Stimulated activated effector memory CD8-positive, alpha-beta T cell treated with anti-CD3 and anti-CD28 coated beads, Interleukin-12 subunit alpha, Interleukin-12 subunit beta, amount 100 ng/mL, for 72 hours (primary cell): ENCODE measurements around the gene ELOVL1.
A peak's percentile ranks its signal among the peaks of the same experiment; 100 is the strongest.
"Not testable (repeated sequence)": the region's sequence is repeated elsewhere in the genome, so short reads cannot be mapped to it uniquely, and the experiment has no call there.

Experiments used
- ATAC-seq: fragments of 150-1000 bp; cut with Tn5 transposase; 2 replicates; pipeline ENCODE4 v1.10.0; 2021
- DNase-seq, 2 donors: peaks; one replicate each; pipeline ENCODE4 v3.0.0; 2021 to 2022; ENCODE audit warnings: low spot score in 2 of 2
- H3K27ac Mint-ChIP-seq: one replicate; pipeline ENCODE4 v1.8.0; 2022; ENCODE audit warnings: mild to moderate bottlenecking, mixed read lengths
- H3K36me3 Mint-ChIP-seq: one replicate; pipeline ENCODE4 v1.8.0; 2022; ENCODE audit warnings: mild to moderate bottlenecking, mixed read lengths
- H3K4me1 Mint-ChIP-seq: one replicate; pipeline ENCODE4 v1.8.0; 2022; ENCODE audit warnings: mixed read lengths
- H3K4me3 Mint-ChIP-seq: one replicate; pipeline ENCODE4 v1.8.0; 2022; ENCODE audit warnings: mild to moderate bottlenecking, mixed read lengths
- H3K9me3 Mint-ChIP-seq: one replicate; pipeline ENCODE4 v1.8.0; 2022; ENCODE audit warnings: mixed read lengths

The ELOVL1 gene

DNA sequence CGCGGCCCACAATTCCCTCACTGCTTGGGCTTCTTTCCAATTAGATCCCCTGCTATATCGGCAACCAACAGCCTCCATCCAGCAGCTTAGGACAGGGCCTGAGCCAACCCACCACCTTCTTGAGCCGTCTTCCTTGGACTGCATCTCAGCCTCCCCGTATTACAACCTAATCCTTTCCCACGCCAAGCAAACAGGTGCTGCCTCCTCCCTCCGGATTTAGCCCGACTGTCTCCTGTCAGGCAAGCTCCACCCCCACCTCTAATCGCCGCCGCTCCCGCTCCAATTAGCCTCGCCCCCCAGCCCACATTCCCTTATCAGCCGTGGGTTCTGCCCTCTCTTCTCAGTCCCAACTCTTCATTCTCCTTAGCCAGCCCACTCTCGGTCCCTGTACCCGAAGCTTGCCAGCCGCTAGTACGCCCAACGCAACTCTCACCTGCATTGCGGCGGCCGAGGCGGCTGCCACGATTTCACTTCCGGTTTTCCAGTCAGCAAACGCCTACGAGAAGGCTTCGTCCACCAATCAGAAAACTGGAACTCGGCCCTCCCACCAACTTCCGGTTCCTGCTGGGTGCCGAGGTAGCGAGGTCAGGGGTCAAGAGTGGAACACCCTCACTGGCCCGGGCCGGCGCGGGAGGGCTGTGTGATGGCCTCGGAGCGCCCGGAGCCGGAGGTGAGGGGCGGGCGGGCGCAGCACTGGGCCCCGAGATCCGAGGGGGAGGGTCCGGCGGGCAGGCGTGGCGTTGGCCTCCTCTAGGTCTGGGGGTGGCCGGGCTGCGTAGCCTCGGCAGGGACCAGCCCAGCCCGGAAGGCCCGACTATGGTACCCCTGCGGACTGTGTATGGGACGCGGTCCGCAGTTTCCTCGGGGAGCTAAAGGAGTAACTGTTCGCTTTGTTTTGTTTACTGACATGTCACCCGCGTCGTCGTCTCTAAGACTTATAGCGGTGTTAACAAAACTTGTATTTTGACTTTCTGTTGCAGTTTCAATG is 21.8 kb upstream of the ELOVL1 start, which contains the start of the genes MED8 and SZT2:
Gene MED8 (minus strand): TSS at position 475 of the 988 bp plus-strand sequence. CDS start 36 bp downstream, at position 439.
Gene SZT2 (plus strand): TSS at position 574 of the 988 bp plus-strand sequence. CDS start 70 bp downstream, at position 644.
- Mint-ChIP-seq H3K9me3 (no peaks in the 10 kb centered on the region), H3K36me3 (peaks cover 52% of the 10 kb centered on the region), H3K4me3 (peak within 1 kb of the TSS; percentile 99), H3K4me1 (peaks cover 43% of the 10 kb centered on the region), H3K27ac (peak within 1 kb of the TSS; percentile 98)
- peak; percentile 97 for ATAC-seq
- peak; percentile 85 to 97 for DNase-seq

DNA sequence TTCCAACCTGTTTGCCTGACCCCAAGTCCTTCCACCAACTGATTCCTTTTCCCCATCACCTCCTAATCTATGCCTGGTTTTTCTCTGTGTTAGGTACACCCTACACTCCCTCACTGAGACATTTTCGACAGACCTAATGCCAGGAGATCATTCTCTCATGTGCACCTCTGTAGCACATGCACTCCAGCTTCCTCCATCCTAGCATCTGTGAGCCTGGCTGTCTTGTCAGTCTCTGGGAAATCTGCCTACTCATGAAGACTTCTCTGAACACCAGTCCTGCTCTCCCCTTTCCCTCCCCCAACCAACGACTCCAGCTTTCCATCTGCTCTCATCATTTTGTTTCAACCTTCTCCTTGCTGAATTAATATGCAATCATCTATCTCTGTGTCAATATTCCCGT is 20.8 kb upstream of the ELOVL1 start:
- DNase-seq (no peak), ATAC-seq (no peak)
- H3K4me1 Mint-ChIP-seq: peaks cover 39% of the 10 kb centered on the region
- H3K4me3 Mint-ChIP-seq: peak overlapping the region; percentile 99
- peak overlapping the region; percentile 98 for H3K27ac Mint-ChIP-seq
- H3K36me3 Mint-ChIP-seq: peaks cover 59% of the 10 kb centered on the region
- H3K9me3 Mint-ChIP-seq: no peaks in the 10 kb centered on the region

- DNase-seq (no peak), ATAC-seq (no peak)
- peak overlapping the region; percentile 99 for H3K4me3 Mint-ChIP-seq
- peaks cover 64% of the 10 kb centered on the region for H3K36me3 Mint-ChIP-seq
- H3K9me3 Mint-ChIP-seq: no peaks in the 10 kb centered on the region
- peak overlapping the region; percentile 98 for H3K27ac Mint-ChIP-seq
- H3K4me1 Mint-ChIP-seq: peaks cover 33% of the 10 kb centered on the region
Observed at GRCh38 chr1:43387976-43388599, 20.3 kb upstream of the ELOVL1 start.

DNA sequence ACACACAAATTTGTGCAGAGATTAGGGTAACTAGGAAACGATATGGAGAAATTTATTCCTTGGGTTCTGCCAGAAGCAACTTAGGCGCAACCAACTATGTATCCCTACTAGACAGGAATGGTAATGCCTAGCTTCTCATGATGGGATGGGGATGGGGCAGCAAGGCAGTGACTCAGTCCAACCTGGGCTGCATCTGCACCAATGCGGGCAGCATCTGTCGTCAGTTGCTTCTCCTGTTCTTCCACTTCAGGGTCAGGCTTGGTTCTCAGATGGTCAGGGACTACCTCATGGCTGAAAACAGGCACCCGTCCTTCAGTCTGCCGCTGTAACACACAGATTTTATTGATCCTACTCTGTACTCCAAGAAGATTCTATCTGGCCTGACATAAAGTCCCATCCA is 18.9 kb upstream of the ELOVL1 start:
- H3K4me1 Mint-ChIP-seq: peaks cover 28% of the 10 kb centered on the region
- no peaks in the 10 kb centered on the region for H3K9me3 Mint-ChIP-seq
- no peak overlapping the region for H3K4me3 Mint-ChIP-seq
- ATAC-seq (no peak), DNase-seq (no peak)
- H3K36me3 Mint-ChIP-seq: peaks cover 72% of the 10 kb centered on the region
- H3K27ac Mint-ChIP-seq: peak overlapping the region; percentile 67

DNA sequence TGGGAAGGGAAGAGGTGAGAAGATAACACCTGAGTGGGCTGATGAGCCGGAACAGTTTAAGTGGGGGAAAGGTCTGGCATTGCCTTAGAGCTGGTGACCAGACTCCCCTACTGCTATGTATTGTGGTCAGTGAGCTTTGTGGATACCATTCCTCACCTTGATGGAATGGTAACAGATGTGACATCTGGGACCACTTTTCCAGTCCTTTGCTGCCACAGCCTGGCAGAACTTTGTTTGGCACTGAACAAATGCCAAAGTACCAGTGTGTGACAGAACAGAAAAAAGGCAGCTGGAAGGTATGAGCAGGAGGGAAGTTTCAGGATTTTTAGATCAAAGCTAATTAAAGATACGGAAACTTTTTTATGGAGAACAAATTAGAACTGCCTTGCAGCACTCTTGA is 15.6 kb upstream of the ELOVL1 start:
- DNase-seq (no peak), ATAC-seq (no peak)
- H3K9me3 Mint-ChIP-seq: no peaks in the 10 kb centered on the region
- H3K27ac Mint-ChIP-seq: no peak overlapping the region
- H3K4me1 Mint-ChIP-seq: peaks cover 19% of the 10 kb centered on the region
- H3K36me3 Mint-ChIP-seq: peaks cover 76% of the 10 kb centered on the region
- no peak overlapping the region for H3K4me3 Mint-ChIP-seq

GRCh38 chr1:43382027-43382779 is 14.4 kb upstream of the ELOVL1 start:
- H3K9me3 Mint-ChIP-seq: no peaks in the 10 kb centered on the region
- peaks cover 7% of the 10 kb centered on the region for H3K4me1 Mint-ChIP-seq
- no peak overlapping the region for H3K4me3 Mint-ChIP-seq
- ATAC-seq (no peak), DNase-seq (no peak)
- H3K27ac Mint-ChIP-seq: peak overlapping the region; percentile 63
- H3K36me3 Mint-ChIP-seq: peaks cover 71% of the 10 kb centered on the region

GRCh38 chr1:43381612-43382011 is 13.8 kb upstream of the ELOVL1 start:
- Mint-ChIP-seq H3K27ac (peak overlapping the region; percentile 63), H3K4me1 (peaks cover 5% of the 10 kb centered on the region), H3K36me3 (peaks cover 65% of the 10 kb centered on the region), H3K4me3 (no peak overlapping the region), H3K9me3 (no peaks in the 10 kb centered on the region)
- no peak for DNase-seq
- ATAC-seq: no peak

DNA sequence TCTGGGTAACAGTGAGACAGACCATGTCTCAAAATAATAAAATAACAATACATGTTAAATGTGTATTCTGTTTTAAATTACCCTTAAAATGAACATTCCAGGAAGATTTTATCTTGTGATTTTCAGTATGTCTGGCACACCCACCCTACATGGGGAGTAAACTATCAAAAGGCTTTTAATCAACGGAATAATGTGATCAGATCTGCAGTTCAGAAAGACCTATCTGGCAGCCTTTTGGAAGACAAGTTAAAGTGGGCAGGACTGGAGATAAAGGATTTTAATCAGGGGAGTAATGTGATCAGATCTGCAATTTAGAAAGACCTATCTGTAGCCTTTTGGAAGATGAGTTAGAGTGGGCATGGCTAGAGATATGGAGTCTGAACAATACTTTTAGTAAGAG is 11.7 kb upstream of the ELOVL1 start:
- peaks cover 44% of the 10 kb centered on the region for H3K36me3 Mint-ChIP-seq
- H3K4me3 Mint-ChIP-seq: no peak overlapping the region
- H3K4me1 Mint-ChIP-seq: peaks cover 5% of the 10 kb centered on the region
- peak overlapping the region; percentile 6 for H3K27ac Mint-ChIP-seq
- no peak for DNase-seq
- ATAC-seq: no peak
- no peaks in the 10 kb centered on the region for H3K9me3 Mint-ChIP-seq

DNA sequence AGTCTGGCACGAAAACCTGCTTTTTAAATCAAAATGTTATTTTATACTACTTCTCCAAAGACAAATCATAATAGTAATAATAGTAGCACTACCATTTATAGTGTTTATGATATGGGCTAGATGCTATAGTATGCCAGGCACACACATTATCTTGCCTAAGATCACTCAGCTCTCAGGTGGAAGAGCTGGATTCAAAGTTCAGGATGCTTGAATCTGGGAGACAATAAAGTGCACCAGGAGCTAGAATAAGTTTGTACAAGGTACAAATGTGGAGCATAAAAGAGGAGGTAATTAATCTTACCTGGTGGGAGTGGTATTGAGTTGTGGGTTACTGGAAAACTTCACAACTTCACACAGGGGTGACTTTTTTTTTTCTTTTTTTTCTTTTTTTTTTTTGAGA is 10.0 kb upstream of the ELOVL1 start:
- DNase-seq: no peak
- no peak for ATAC-seq
- H3K4me1 Mint-ChIP-seq: peaks cover 5% of the 10 kb centered on the region
- H3K4me3 Mint-ChIP-seq: no peak overlapping the region
- H3K27ac Mint-ChIP-seq: no peak overlapping the region
- peaks cover 28% of the 10 kb centered on the region for H3K36me3 Mint-ChIP-seq
- H3K9me3 Mint-ChIP-seq: no peaks in the 10 kb centered on the region

DNA sequence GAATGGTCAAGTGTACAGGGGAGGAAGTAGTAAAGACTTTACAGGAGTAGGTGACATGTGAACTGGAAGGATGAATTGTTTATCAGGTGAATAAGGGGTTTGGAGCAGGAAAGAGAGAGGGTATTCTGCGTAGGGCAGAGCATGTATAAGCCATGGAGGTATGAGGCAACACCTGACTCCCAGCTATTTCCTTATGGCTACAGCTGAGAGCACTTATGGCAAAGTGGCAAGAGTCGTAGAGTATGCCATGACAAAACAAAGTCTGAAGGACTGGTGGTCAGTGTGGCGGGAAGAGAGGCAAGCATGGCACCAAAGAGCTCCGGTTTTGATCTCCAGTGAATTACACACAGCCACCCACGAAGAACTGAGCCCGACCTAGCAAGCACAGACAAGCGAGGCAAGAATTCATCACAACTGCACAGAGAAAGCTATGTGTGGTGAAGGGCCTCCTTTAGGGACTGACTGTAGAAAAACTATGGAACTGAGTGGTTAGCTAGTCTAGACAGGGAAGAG is 9.0 kb upstream of the ELOVL1 start:
- DNase-seq: no peak
- Mint-ChIP-seq H3K9me3 (no peaks in the 10 kb centered on the region), H3K27ac (no peak overlapping the region), H3K4me1 (peaks cover 5% of the 10 kb centered on the region), H3K4me3 (no peak overlapping the region), H3K36me3 (peaks cover 22% of the 10 kb centered on the region)
- ATAC-seq: no peak

DNA sequence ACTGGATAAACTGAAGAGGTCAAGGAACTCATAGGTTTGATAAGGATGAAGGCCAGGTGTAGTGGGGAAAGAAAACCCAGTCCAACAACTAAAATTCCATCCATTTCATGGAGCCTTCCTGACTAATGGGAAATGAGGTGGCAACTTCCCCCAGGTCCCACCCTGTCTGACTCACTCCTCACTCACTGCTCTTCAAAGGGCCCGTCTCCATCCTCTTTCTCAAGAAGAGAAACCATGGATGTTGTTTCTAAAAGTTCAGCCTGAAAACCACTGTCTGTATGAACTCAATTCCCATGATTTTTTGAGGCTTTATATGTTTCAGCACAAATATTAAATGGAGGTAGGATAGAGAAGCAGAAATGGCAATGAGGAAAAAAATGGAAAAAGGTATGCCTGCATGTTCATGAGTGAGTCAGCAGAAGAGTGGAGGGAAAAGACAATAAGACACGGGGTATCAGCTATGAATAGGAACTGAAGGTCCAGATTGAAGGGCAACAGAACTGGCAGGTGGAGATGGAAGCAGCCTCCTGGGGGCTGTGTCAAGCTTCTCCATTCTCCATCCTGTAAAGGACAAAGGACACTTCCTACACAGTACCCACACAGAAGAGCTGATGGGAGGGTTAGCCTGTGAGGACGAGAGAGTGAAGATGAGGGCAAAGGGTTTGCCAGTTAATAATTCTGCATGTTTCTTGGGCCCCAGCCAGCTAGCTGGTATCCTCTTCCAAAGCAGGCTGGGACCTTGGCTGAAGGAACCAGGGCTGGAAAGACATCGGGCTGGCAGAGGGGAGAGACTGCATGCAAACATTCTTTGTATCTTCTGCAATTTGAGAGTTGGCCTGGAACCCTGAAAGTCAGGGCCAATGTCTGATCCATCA is 5.5 kb upstream of the ELOVL1 start:
- no peak overlapping the region for H3K27ac Mint-ChIP-seq
- no peak for ATAC-seq
- H3K9me3 Mint-ChIP-seq: no peaks in the 10 kb centered on the region
- DNase-seq: no peak
- peaks cover 7% of the 10 kb centered on the region for H3K36me3 Mint-ChIP-seq
- peaks cover 10% of the 10 kb centered on the region for H3K4me1 Mint-ChIP-seq
- no peak overlapping the region for H3K4me3 Mint-ChIP-seq

- no peak for DNase-seq
- Mint-ChIP-seq H3K4me3 (no peak overlapping the region), H3K4me1 (peaks cover 14% of the 10 kb centered on the region), H3K36me3 (peaks cover 10% of the 10 kb centered on the region), H3K9me3 (no peaks in the 10 kb centered on the region), H3K27ac (no peak overlapping the region)
- no peak for ATAC-seq
Observed at GRCh38 chr1:43372172-43372571, 4.4 kb upstream of the ELOVL1 start.

DNA sequence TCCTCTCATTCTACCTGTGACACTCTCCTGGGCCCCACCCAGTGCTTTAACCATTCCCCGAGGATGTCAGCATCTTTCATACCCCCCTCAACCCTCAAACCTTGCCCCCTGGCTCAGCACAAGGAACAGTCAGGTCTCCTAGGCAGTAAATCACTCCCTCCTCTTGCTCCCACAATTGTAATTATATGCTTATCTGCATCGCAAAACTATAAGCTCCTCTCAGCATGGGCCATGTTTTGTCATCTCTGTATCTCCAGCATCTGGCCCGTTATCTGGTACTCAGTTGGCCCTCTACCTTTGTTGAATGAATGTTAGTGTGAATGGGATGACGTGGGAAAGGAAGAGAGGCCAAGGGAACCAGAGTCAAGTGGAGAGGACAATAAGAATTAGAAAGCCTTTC is 2.8 kb upstream of the ELOVL1 start:
- H3K27ac Mint-ChIP-seq: peak overlapping the region; percentile 5
- H3K4me1 Mint-ChIP-seq: peaks cover 27% of the 10 kb centered on the region
- no peak overlapping the region for H3K4me3 Mint-ChIP-seq
- ATAC-seq (no peak), DNase-seq (no peak)
- H3K9me3 Mint-ChIP-seq: no peaks in the 10 kb centered on the region
- H3K36me3 Mint-ChIP-seq: peaks cover 23% of the 10 kb centered on the region

GRCh38 chr1:43369779-43370178 is 2.0 kb upstream of the ELOVL1 start:
- Mint-ChIP-seq H3K4me1 (peaks cover 35% of the 10 kb centered on the region), H3K36me3 (peaks cover 31% of the 10 kb centered on the region)
- ATAC-seq, H3K4me3 Mint-ChIP-seq, H3K27ac Mint-ChIP-seq, DNase-seq, H3K9me3 Mint-ChIP-seq: not testable (repeated sequence)
